Stimulated activated CD8-positive, alpha-beta memory T cell treated with anti-CD3 and anti-CD28 coated beads, Interleukin-4, amount 100 ng/mL, for 48 hours (primary cell): ENCODE results near the gene CARS1.

Experiments
- DNase-seq: peaks from one replicate; pipeline ENCODE4 v3.0.0-alpha.2; 2020

The CARS1 gene

DNA sequence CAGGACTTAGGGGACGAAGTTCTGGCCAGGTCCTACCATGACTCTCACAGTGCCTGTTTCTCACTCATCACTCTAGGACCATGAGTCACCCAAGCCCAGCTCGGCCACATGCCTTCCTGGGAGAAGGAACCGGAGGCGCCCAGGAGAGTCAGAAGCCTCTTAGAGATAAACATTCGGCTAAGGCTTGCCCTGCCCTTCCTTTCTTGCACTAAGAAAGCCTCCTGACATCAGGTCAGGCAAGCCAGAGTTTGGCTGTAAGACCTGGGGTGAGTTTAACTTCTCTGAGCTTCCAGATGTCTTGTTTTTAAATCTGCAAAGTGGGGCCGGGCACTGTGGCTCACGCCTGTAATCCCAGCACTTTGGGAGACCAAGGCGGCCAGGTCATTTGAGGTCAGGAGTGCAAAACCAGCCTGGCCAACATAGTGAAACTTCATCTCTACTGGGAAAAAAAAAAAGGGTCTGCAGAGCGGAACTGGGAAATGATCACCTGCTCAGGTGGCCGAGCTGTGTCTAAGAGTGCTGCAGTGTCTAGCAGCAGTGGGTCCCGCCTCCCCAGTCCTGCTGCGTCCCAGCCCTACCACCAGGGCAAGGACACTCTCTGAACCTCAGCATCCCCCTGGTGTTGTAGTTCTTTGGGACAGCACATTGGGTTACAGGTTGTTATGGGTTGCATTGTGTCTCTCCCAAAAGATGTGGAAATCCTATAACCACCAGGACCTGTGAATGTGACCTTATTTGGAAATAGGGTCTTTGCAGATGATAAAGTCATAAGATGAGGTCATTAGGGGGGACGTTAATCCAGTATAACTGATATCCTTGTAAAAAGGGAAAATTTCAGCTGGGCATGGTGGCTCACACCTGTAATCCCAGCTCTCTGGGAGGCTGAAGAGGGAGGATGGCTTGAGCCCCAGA lies 1.8 kb upstream of the CARS1 start:
- DNase-seq: no peak

DNA sequence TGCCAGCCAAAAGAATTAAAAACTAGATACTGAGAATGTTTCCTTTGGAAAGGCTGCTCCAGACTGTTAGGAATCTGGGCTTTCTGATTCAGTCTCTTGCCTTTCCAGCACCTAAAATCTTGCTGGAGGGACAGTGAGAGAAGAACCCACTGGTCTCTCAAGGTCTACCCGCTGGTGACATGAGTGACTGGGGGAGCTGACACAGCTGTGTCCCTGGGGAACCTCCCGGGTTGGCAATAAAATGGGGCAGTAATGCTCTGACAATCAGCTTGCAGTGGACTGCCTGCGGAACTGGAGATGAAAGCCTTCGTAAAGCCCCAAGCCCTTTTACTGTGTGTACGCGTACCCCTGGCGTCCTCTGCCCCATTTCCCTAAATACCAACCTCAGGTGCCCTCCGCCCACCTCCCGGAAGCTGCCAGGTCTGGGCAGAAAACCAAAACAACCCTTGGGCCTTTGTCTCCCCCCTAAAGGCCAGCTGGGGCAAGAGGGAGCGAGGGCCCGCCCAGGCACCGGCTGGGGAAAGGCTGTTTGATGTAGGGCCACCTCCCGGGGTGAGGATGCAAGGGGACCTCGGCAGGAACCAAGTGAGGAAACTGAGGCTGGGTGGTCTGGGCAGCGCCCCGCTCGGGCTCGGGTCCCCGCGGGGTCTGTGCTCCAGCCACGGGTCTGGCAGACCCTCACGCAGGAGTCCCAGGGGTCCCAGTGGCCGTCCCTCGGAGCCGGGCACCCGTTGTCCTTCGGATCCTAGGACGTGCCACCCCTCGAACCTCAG lies 741 bp downstream of the CARS1 start:
- peak; percentile 49 for DNase-seq

DNA sequence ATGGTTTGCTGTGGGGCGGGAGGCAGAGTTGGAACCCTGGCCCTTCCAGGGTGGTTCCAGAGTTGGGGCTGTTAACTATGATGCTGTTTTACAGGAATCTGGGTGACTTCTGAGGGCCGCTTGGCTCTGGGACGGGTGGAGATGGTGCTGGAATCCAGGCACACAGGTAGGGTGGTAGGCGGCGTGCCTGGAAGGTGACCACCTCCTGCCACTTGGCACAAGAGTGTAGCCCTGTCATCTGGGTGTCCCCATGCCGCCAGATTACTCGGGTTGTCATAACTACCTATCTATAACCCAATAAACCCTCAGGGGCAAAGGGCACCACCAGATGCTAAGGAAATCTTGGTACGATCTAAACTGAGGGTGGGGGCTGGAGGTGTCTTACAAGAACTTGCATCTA lies 1.3 kb downstream of the CARS1 start:
- no peak for DNase-seq

DNA sequence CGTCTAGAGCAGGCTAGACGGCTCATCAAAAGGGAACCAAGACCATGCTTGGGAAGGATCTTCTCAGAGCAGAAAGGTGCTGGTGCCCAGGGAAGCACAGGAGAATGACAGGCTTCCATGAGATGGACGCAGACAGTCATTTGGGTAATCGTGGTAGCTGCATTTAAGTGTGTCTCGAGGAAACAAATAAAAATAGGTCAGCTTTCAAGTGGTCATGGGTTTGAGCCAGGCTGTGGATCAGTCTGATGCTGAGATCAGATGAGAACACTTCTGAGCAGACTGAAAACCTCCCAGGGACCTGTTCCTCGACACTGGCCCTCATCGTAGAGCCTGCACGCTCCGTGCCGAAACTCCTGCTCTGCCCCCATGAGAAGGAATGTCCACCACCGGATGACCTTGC lies 4.7 kb downstream of the CARS1 start:
- DNase-seq: no peak

GRCh38 chr11:3052109-3052479 lies 5.1 kb downstream of the CARS1 start:
- no peak for DNase-seq

DNA sequence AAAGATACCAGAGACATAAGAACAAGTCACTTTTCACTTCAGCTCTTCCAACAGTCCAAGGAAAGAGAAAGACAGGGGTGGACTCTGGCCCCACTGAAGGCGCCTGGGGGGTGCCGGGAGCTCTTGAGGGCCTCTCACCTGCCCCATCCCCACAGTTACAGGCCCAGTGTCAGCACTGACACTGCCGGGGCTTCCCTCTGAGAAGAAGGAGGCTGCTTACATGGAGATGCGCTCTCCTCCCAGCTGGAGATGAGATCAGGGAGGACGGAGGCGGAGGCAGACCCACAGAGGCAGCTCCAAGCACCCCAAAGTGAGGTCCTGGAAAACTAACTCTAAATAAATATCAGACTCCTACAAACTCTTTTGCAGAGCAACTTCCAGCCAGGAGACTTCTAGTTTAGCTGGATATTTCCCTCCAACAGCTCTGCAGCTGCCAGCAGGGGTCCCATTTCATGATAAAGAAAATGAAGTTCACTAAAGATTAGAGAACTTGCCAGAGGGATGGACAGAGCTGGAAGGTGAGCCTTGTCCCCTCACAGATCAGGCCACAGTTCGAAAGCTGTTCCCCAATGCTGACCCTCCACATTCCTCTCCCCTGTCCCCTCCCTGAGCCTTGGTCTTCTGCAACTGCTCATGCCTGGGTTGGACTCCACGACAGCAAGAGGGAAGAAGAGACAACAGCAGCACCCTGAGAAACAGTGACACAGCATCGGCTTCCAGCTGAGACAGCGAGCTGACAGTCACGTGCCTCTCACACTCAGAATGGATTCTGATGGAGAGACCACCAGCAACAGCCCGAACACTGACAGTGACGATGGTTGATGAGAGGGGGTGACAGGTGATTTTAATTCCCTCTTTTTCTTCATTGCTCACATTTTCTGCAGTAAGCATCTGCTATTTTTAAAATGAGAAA lies 5.8 kb downstream of the CARS1 start:
- DNase-seq: no peak

GRCh38 chr11:3050386-3051195 lies 6.6 kb downstream of the CARS1 start:
- no peak for DNase-seq

- peak; percentile 70 for DNase-seq
Measured at GRCh38 chr11:3049430-3050243, 7.6 kb downstream of the CARS1 start.

DNA sequence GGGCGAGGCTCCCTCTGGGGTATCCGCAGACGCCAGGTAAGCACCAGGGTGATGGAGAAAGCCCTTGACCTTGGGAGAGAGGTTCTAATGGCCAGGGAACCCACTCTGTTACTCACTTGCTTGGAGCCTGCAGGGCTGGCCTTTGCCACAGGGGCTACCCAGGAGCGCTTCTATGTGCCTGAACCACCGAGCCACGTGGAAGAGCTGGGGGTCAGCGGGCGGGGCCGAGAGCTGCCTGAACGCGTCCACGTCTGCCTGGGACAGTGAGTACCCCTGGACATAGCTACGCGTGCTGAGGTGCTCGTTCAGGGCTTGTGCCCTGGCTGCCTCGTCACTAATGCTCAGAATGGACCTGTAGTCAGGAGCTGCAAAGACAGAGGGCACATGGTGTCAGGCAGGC lies 9.6 kb downstream of the CARS1 start:
- no peak for DNase-seq

DNA sequence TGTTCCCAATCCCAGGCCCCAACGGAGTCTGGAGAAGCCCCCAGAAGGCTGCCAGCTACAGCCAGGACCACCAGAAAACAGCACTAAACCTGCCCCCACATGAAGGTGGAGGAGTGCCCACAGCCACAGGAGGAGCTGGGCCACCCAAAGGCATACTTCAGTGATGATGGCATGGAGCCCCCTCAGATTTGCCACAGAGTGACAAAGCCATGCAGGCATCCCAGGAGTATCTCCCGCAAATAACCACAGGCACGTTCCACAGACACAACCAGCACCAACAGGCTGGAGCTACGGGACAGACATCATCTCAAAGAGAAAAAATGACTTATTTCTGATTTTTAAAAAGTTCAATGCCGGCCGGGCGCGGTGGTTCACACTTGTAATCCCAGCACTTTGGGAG lies 10.6 kb downstream of the CARS1 start:
- no peak for DNase-seq

DNA sequence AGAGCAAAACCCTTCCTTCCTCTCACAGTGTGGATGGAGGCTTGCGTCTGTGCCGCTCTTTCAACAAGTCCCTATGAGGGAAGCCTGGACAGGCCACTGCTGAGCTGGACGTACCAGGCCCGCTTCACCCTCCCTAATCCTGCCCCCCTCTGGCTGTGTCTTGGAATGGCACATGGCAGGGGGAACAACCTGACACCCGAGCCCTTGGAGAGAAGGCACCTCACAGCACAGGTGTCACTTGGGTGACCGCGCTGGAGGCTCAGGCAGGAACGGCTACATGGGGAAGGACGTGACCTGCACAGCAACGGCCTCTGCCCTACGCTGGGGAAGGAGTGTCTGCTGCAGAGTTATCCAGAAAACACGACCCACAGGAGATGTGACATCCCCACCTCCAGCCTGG lies 11.0 kb downstream of the CARS1 start:
- DNase-seq: no peak

DNA sequence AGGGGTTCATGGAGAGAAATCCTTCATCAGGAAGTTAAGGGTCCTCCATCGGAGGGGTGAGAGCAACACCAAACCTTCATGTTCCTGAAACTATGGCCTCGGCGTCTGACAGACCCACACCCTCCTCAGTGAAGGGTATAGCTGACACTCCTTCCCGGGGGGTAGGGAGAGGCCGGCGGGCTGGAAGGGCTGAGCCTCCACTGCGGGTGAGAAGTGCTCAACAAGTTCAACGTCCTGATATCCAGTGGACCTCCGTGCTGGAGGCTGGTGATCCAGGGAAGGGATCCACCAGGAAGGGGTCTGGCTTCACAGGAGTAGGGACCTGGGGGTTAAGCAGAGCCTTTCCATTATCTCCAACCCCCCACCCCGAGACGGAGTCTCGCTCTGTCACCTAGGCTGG lies 12.3 kb downstream of the CARS1 start:
- no peak for DNase-seq

GRCh38 chr11:3044004-3044403 lies 13.2 kb downstream of the CARS1 start:
- no peak for DNase-seq

DNA sequence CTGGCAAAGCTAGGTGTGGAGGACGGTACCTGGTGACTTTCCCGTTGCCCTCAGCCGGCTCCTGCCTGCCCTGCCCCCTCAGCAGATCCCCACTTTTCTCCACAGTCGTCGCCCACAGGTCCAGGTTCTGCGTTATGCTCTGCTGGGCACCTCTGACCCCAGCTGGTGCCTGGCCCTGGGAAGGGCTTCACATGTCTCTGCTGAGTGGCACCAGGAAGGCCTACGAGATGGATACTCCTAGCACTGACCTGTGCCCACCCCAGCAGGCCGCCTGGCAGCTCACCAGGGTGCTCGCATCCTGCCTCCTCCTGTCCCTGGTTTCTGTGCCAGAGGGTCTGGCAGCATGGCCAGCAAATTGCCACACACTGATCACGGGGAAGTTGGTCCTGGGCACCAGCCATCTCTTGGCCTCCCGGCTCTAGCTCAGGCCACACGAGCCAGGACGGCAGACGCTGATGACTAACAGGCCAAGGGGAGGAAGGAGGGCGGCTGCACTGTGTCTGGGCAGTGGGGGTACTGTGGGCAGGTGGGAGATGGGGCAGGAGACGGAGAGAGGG lies 13.8 kb downstream of the CARS1 start:
- DNase-seq: no peak

DNA sequence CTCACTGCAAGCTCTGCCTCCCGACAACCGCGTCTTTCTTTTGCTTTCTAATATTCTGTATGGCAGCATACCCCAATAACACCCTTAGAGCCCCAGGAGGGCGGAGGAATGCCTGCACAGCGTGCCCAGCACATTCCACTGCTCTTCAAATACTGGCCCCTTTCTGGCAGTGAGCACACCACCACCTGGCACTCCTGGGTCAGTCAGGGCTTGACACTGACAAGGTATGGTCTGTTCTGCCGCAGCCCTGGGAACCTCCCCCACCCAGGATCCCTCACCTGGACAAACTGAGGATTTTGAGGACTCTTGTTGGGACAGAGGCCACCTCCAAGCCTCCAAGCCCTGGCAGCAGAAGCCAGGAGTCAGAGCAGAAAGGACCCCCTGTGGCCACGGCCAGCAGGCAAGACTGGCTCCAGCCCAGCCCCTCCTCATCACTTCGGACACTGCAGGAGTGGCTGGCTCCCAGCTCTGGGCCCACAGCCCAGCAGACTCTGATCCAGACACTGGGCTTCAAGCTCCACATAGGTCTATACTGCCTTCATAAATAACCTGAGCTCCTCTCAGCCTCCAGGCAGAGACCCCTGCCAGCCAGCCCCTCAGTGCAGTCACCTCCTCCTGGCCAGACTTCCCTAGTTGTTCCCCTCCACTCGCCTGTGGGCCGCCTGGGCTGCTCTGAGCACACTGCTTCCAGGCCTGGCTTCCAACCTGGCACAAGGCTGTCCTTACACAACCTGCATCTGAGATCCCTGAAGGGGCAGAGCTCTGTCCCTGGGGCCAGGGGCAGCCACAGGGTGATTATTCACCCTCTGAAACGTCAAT lies 14.5 kb downstream of the CARS1 start:
- DNase-seq: no peak

GRCh38 chr11:3041699-3042441 lies 15.4 kb downstream of the CARS1 start:
- no peak for DNase-seq

- no peak for DNase-seq
Measured at GRCh38 chr11:3040881-3041280, 16.3 kb downstream of the CARS1 start.

- no peak for DNase-seq
Measured at GRCh38 chr11:3037945-3038271, 19.3 kb downstream of the CARS1 start.
